ENCODE data around the gene PEPD.

DNA sequence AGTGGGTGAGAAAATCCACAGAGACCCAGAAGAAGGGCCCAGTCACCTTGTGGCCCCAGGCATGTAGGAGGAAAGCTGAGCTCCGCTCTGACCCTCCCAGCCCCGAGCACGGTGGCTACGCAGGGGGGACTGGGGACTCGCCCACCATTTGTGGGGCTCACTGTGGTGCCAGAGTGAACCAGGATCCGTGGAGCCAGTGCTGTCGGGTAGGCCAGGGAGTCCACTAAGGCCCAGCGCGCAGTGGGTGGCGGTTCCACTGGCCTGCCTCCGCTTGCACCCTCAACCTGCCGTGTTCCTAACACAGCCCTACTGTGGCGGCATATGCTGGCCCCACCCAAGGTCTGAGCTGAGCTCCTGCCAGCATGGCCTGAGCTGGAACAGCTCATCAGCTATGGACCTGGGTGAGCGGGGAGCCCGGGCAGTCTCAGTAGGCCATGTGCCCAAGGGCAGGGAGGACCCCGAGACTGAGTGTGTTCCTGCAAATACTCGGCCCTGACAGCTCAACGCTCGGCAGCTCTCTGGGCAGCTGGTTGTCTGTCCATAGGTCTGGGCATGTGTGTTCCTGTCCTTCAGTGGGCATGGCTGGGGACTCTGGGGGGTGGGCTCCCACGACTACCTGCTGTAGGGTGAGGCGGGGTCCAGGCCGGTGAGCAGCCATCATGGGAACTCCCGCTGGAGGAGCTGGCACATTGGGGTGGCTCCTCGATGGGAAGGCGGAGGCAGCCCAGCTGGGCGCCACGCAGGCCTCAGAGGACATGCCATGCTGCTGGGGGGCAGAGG lies 111.5 kb downstream of the PEPD start:
- TF ChIP-seq EZH2phosphoT487 (conservative IDR thresholded peaks at IDR 0.05; ENCODE audit: low read length) (no peak), CTCF (IDR thresholded peaks at IDR 0.05; ENCODE audit: insufficient read depth, low read length, poor library complexity, severe bottlenecking) (no peak)
